Epidermal melanocyte (primary cell): Measurements from ENCODE around the gene ARRB1.
"Not testable (repeated sequence)": the region's sequence is repeated elsewhere in the genome, so short reads cannot be mapped to it uniquely, and the experiment has no call there.

Experiments used
- DNase-seq: peaks from one replicate; pipeline ENCODE4 v3.0.0; 2011; ENCODE audit warnings: low spot score; ENCODE audit not compliant: insufficient read length

Gene ARRB1

GRCh38 chr11:75324189-75324588 is 27.3 kb downstream of the ARRB1 start:
- DNase-seq = no peak

- no peak for DNase-seq
Measured at GRCh38 chr11:75323609-75324008, 27.9 kb downstream of the ARRB1 start.

GRCh38 chr11:75320643-75321042 is 30.8 kb downstream of the ARRB1 start:
- DNase-seq = no peak

GRCh38 chr11:75320046-75320618 is 31.3 kb downstream of the ARRB1 start:
- DNase-seq = no peak

- no peak for DNase-seq
Measured at GRCh38 chr11:75319035-75319877, 32.2 kb downstream of the ARRB1 start.

- no peak for DNase-seq
Measured at GRCh38 chr11:75317446-75318122, 33.9 kb downstream of the ARRB1 start.

GRCh38 chr11:75315439-75315805 is 36.0 kb downstream of the ARRB1 start:
- no peak for DNase-seq

GRCh38 chr11:75314771-75315438 is 36.6 kb downstream of the ARRB1 start:
- no peak for DNase-seq

- DNase-seq = peak; percentile 78
Measured at GRCh38 chr11:75313513-75314272, 37.8 kb downstream of the ARRB1 start.

GRCh38 chr11:75312346-75312745 is 39.1 kb downstream of the ARRB1 start:
- DNase-seq = no peak

- no peak for DNase-seq
Measured at GRCh38 chr11:75311858-75312288, 39.6 kb downstream of the ARRB1 start.

GRCh38 chr11:75308986-75309385 is 42.5 kb downstream of the ARRB1 start:
- no peak for DNase-seq

- DNase-seq = no peak
Measured at GRCh38 chr11:75308116-75308515, 43.3 kb downstream of the ARRB1 start.

- DNase-seq = no peak
Measured at GRCh38 chr11:75307058-75307457, 44.4 kb downstream of the ARRB1 start.

GRCh38 chr11:75306529-75306928 is 44.9 kb downstream of the ARRB1 start:
- DNase-seq = no peak

GRCh38 chr11:75305993-75306392 is 45.5 kb downstream of the ARRB1 start:
- no peak for DNase-seq

GRCh38 chr11:75305452-75305851 is 46.0 kb downstream of the ARRB1 start:
- no peak for DNase-seq

- not testable (repeated sequence) for DNase-seq
Measured at GRCh38 chr11:75304941-75305340, 46.5 kb downstream of the ARRB1 start.

GRCh38 chr11:75303544-75304224 is 47.8 kb downstream of the ARRB1 start:
- DNase-seq = no peak

- DNase-seq = no peak
Measured at GRCh38 chr11:75302371-75302770, 49.1 kb downstream of the ARRB1 start.
